ENCODE results near the gene USP1. TPM values are rescaled to one million over a fixed set of nuclear protein-coding genes. Genes with fewer than 3 reads are reported as not detected.

USP1 gene
- total RNA-seq, 3 donors from 2014 or later (not counting 1 experiment from before 2014, with no cell fraction given), result 22.1 to 34.0 (median 26.8) TPM

DNA sequence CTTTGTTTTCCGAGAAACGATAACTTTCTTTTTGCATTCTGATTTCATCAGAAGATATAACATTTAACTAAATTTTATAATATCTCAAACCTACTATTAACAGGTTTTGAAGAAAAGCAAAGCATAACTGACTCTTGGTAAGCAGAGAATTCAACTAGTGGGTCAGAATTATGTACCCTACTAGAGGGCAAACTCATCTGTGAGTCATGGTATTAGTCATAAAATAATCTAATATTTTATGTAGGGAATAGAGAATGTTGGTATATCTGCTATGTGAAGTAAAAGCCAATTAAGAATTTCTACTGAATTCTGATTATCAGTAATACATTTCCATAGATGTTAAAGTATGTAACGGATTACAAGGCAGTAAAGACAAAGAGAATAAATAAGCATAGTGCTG, 56.8 kb downstream of the USP1 start:
- intact Hi-C loops (cut with micrococcal nuclease), result no loop called here
- TF ChIP-seq, protein P1, sequence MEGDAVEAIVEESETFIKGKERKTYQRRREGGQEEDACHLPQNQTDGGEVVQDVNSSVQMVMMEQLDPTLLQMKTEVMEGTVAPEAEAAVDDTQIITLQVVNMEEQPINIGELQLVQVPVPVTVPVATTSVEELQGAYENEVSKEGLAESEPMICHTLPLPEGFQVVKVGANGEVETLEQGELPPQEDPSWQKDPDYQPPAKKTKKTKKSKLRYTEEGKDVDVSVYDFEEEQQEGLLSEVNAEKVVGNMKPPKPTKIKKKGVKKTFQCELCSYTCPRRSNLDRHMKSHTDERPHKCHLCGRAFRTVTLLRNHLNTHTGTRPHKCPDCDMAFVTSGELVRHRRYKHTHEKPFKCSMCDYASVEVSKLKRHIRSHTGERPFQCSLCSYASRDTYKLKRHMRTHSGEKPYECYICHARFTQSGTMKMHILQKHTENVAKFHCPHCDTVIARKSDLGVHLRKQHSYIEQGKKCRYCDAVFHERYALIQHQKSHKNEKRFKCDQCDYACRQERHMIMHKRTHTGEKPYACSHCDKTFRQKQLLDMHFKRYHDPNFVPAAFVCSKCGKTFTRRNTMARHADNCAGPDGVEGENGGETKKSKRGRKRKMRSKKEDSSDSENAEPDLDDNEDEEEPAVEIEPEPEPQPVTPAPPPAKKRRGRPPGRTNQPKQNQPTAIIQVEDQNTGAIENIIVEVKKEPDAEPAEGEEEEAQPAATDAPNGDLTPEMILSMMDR (IDR thresholded peaks at IDR 0.05), result no peak
- Histone ChIP-seq H3K4me3 (ENCODE audit: low read length) (no peak overlapping the region), H3K36me3 (ENCODE audit: control insufficient read depth, insufficient read depth, low read length) (peaks cover 10% of the 10 kb centered on the region), H3K27ac (ENCODE audit: low read length) (no peak overlapping the region), H3K9me3 (ENCODE audit: control insufficient read depth, insufficient read depth, low read length) (no peaks in the 10 kb centered on the region), H3K4me1 (ENCODE audit: control insufficient read depth, insufficient read depth, low read length) (no peaks in the 10 kb centered on the region), H3K27me3 (ENCODE audit: control insufficient read depth, insufficient read depth, low read length) (no peaks in the 10 kb centered on the region)
- H3K4me1 Mint-ChIP-seq, result no peaks in the 10 kb centered on the region
- no peaks in the 10 kb centered on the region for H3K9me3 Mint-ChIP-seq
- H3K27me3 Mint-ChIP-seq (ENCODE audit: low read depth in 2 of 2), result no peaks in the 10 kb centered on the region
- 100% methylated on average over 1 of the region's 3 CpGs for WGBS (ENCODE audit: insufficient coverage)
- no peak for ATAC-seq
- no peak overlapping the region for H3K4me3 Mint-ChIP-seq
- no peaks in the 10 kb centered on the region for H3K36me3 Mint-ChIP-seq
- H3K27ac Mint-ChIP-seq, result no peak overlapping the region
- no peak for DNase-seq

DNA sequence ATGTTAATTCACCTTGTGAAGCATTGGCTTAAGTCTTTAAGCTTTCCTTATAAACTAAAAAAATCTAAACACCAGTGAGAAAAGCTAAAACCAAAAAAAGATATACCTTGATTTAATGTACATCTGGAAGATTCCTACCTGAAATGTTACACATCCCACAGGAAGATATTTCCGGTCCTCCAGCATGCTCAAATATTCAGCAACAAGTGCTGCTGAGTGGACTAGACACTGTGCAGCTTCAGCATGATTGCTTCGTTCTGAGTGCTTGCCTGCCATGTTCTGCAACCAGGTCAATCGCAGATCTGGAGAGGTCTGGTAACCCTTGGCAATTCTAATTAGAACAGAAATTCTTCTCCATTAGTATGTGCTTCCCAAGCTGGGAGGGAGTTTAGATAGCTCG, 57.3 kb downstream of the USP1 start:
- DNase-seq (no peak), ATAC-seq (no peak)
- H3K4me3 ChIP-seq (ENCODE audit: low read length), result no peak overlapping the region
- Mint-ChIP-seq H3K27me3 (ENCODE audit: low read depth in 2 of 2) (no peaks in the 10 kb centered on the region), H3K36me3 (no peaks in the 10 kb centered on the region), H3K4me3 (no peak overlapping the region), H3K9me3 (no peaks in the 10 kb centered on the region), H3K27ac (no peak overlapping the region), H3K4me1 (no peaks in the 10 kb centered on the region)
- intact Hi-C loops (cut with micrococcal nuclease), result no loop called here
- peaks cover 10% of the 10 kb centered on the region for H3K36me3 ChIP-seq (ENCODE audit: control insufficient read depth, insufficient read depth, low read length)
- no peaks in the 10 kb centered on the region for H3K27me3 ChIP-seq (ENCODE audit: control insufficient read depth, insufficient read depth, low read length)
- no peak overlapping the region for H3K27ac ChIP-seq (ENCODE audit: low read length)
- 88% methylated on average over 4 of the region's 4 CpGs for WGBS (ENCODE audit: insufficient coverage)
- no peaks in the 10 kb centered on the region for H3K4me1 ChIP-seq (ENCODE audit: control insufficient read depth, insufficient read depth, low read length)
- TF ChIP-seq, protein P1 (IDR thresholded peaks at IDR 0.05), result no peak
- H3K9me3 ChIP-seq (ENCODE audit: control insufficient read depth, insufficient read depth, low read length), result no peaks in the 10 kb centered on the region

DNA sequence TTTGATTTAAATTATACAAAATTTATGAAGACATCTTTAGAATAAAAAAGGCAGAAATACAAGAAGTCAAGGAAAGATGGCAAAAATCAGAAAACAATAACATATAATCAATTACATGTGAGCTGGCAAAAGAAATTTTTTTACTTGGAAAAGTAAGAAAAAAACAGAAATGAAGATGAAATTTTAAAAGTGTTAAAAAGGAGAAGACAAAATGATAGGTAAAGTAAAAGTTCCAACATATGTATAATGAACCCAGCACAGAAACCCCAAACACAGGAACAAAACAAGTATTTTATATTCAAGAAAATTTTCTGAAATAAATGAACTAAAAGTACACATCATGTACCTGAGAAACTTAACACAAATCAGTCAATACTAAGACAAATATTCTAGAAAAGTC, 63.4 kb downstream of the USP1 start:
- intact Hi-C loops (cut with micrococcal nuclease), result no loop called here
- H3K27me3 ChIP-seq (ENCODE audit: control insufficient read depth, insufficient read depth, low read length), result no peaks in the 10 kb centered on the region
- H3K9me3 ChIP-seq (ENCODE audit: control insufficient read depth, insufficient read depth, low read length), result no peaks in the 10 kb centered on the region
- H3K4me1 Mint-ChIP-seq, result no peaks in the 10 kb centered on the region
- H3K4me3 Mint-ChIP-seq, result no peak overlapping the region
- H3K36me3 Mint-ChIP-seq, result no peaks in the 10 kb centered on the region
- no peaks in the 10 kb centered on the region for H3K36me3 ChIP-seq (ENCODE audit: control insufficient read depth, insufficient read depth, low read length)
- no peaks in the 10 kb centered on the region for H3K27me3 Mint-ChIP-seq (ENCODE audit: low read depth in 2 of 2)
- no peak overlapping the region for H3K4me3 ChIP-seq (ENCODE audit: low read length)
- no peak overlapping the region for H3K27ac Mint-ChIP-seq
- H3K27ac ChIP-seq (ENCODE audit: low read length), result no peak overlapping the region
- ATAC-seq (no peak), DNase-seq (no peak)
- TF ChIP-seq, protein P1 (IDR thresholded peaks at IDR 0.05), result no peak
- H3K9me3 Mint-ChIP-seq, result no peaks in the 10 kb centered on the region
- no peaks in the 10 kb centered on the region for H3K4me1 ChIP-seq (ENCODE audit: control insufficient read depth, insufficient read depth, low read length)

Other genes with a start within 250 kb of the USP1 start
- under 1 TPM in 1 of 3 donors, not detected in 2; 0.35 TPM for gene L1TD1, start 242.2 kb upstream of the USP1 start, total RNA-seq
- not detected for gene KANK4, start 117.6 kb upstream of the USP1 start, total RNA-seq
- gene ANGPTL3, start 160.5 kb downstream of the USP1 start, total RNA-seq, result not detected

Measured in natural killer cell (primary cell).